Mesothelial cell of epicardium (in vitro differentiated cells): Measurements from ENCODE around the gene SPRING1. TPM values are rescaled to one million over a fixed set of nuclear protein-coding genes. Genes with fewer than 3 reads are reported as not detected.

Experiments
- DNase-seq, 2 experiments: peaks; one replicate each; pipeline ENCODE4 v3.0.0; 2021; ENCODE audit warnings: low spot score in 2 of 2; ENCODE audit not compliant: unreplicated experiment in 2 of 2
- H3K27ac Mint-ChIP-seq: 2 replicates; pipeline ENCODE4 v1.8.0; 2021; ENCODE audit warnings: mixed read lengths
- H3K27me3 Mint-ChIP-seq: 2 replicates; pipeline ENCODE4 v1.8.0; 2021; ENCODE audit warnings: low read depth, mixed read lengths
- H3K36me3 Mint-ChIP-seq: 2 replicates; pipeline ENCODE4 v1.8.0; 2021; ENCODE audit warnings: mixed read lengths
- H3K4me1 Mint-ChIP-seq: 2 replicates; pipeline ENCODE4 v1.8.0; 2021; ENCODE audit warnings: mixed read lengths
- H3K4me3 Mint-ChIP-seq: 2 replicates; pipeline ENCODE4 v1.8.0; 2021; ENCODE audit warnings: mild to moderate bottlenecking, moderate library complexity, mixed read lengths
- H3K9me3 Mint-ChIP-seq: 2 replicates; pipeline ENCODE4 v1.8.0; 2021; ENCODE audit warnings: mixed read lengths
- CTCF ChIP-seq: fragments of 200-600 bp; sonication (generic); IDR thresholded peaks from one replicate; pipeline ENCODE4 v1.5.0; 2021; ENCODE audit warnings: antibody characterized with exemption; ENCODE audit not compliant: unreplicated experiment
- total RNA-seq: library from RNA; stranded (reverse); gene quantifications from 3 replicates; pipeline ENCODE4 v1.2.1, GENCODE V29; 2021

Gene SPRING1
- total RNA-seq, 1 donor from 2014 or later = 34.3 TPM

GRCh38 chr12:116718655-116719454 lies 19.0 kb downstream of the SPRING1 start:
- Mint-ChIP-seq H3K4me3 (no peak overlapping the region), H3K27ac (peak overlapping the region; percentile 6), H3K4me1 (peaks cover 9% of the 10 kb centered on the region), H3K27me3 (no peaks in the 10 kb centered on the region), H3K36me3 (peaks cover 23% of the 10 kb centered on the region), H3K9me3 (no peaks in the 10 kb centered on the region)
- no peak for DNase-seq
- no peak for TF ChIP-seq CTCF

GRCh38 chr12:116717466-116718437 lies 20.1 kb downstream of the SPRING1 start:
- DNase-seq = no peak
- no peaks in the 10 kb centered on the region for H3K27me3 Mint-ChIP-seq
- H3K27ac Mint-ChIP-seq = no peak overlapping the region
- H3K4me3 Mint-ChIP-seq = no peak overlapping the region
- H3K4me1 Mint-ChIP-seq = peaks cover 15% of the 10 kb centered on the region
- H3K9me3 Mint-ChIP-seq = no peaks in the 10 kb centered on the region
- no peak for TF ChIP-seq CTCF
- peaks cover 23% of the 10 kb centered on the region for H3K36me3 Mint-ChIP-seq

- TF ChIP-seq CTCF = no peak
- H3K4me1 Mint-ChIP-seq = peaks cover 21% of the 10 kb centered on the region
- peaks cover 11% of the 10 kb centered on the region for H3K36me3 Mint-ChIP-seq
- H3K9me3 Mint-ChIP-seq = no peaks in the 10 kb centered on the region
- DNase-seq = no peak
- peaks cover 15% of the 10 kb centered on the region for H3K27me3 Mint-ChIP-seq
- no peak overlapping the region for H3K4me3 Mint-ChIP-seq
- no peak overlapping the region for H3K27ac Mint-ChIP-seq
Measured at GRCh38 chr12:116714175-116714574, 23.7 kb downstream of the SPRING1 start.

- H3K27ac Mint-ChIP-seq = peak overlapping the region; percentile 63
- peaks cover 24% of the 10 kb centered on the region for H3K4me1 Mint-ChIP-seq
- no peak overlapping the region for H3K4me3 Mint-ChIP-seq
Measured at GRCh38 chr12:116713527-116713926, 24.3 kb downstream of the SPRING1 start.

More at GRCh38 chr12:116713527-116713926, 24.3 kb downstream of the SPRING1 start:
- peaks cover 22% of the 10 kb centered on the region for H3K27me3 Mint-ChIP-seq
- TF ChIP-seq CTCF = no peak
- no peaks in the 10 kb centered on the region for H3K9me3 Mint-ChIP-seq
- no peak for DNase-seq
- peaks cover 11% of the 10 kb centered on the region for H3K36me3 Mint-ChIP-seq
